Measurements from ENCODE around the gene MSLN.

The MSLN gene

DNA sequence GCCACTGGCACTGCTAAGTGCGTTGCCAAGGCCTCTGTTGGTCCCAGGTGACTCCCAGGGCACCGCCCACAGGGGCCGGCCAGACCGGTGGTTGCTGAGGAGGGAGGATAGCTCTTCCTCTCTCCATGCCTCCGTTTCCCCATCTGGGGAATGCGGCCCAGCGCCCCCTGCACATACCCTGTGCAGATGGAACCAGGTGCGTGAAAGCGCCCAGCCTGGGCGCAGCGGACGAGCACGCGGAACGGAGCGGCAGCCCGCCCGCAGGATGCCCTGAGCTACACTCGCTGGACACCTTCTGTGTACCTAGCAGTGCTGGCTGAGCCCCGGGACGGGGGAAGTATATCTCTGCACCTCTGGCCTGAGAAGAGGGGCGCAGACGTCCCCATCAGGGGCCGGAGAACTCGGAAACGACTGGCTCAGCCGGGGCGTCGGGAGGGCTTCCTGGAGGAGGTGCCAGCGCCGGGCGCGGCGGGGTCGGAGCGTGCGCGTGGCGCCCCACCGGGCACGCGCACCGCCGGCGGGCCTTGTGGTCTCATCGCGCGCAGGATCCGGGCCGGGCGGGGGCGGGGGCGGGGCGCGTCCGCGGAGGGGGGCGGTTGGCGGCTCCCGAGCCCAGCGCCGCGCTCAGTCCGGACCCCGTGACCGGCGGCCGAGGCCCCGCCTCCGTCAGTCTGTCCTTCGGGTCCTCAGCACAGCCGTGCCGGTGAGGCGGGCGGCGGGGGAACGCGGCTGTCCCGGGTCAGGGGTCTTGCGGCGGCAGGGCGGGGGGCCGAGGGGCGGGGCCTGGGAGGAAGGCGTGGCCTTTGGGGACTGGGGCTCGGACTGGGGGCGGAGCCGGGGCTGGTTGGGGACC lies 33.9 kb upstream of the MSLN start, which contains the start of the genes CCDC78 and HAGHL:
Gene CCDC78 (minus strand): TSS at position 6 of the 853 bp plus-strand sequence. CDS start 76 bp downstream, outside the sequence.
Gene HAGHL (plus strand): TSS at position 669 of the 853 bp plus-strand sequence. CDS start 404 bp downstream, outside the sequence.
- H3K4me1 ChIP-seq, result peaks cover 8% of the 10 kb centered on the region
- peak; percentile 49 to 94 for DNase-seq (ENCODE audit: low spot score in 2 of 2)
- in situ Hi-C loops (cut with MboI; ENCODE audit: low sequenced_read_pairs), result no loop called here

DNA sequence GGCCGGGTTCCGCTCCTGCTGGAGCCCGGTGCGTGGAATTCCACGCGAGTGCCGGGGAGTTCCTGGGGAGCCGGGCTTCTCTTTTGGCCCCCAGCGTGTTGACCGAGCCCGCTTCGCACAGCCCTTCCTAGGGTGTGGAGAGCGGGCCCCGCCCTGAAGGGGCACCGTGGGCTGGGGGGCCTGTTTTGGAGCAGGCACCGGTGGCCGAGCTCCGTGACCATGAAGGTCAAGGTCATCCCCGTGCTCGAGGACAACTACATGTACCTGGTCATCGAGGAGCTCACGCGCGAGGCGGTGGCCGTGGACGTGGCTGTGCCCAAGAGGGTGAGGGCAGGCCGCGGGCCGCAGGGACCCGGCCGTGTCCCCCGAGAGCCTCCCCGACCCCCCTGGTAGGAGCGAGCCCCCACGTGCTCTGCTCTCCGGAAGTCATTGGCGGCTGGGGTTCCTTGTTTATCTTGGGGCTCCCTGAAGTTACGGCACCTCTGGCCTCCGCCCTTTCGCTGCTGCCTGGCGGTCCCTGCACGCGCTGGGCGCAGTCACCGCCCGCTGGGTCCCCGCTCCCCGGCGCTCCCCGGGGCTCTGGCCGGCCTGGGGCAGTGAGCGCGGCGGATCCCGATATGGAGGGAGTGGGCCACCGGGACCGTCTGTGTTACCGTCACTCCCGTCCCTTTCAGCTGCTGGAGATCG lies 33.1 kb upstream of the MSLN start:
- peak in 1 of 2 experiments; percentile 39 for DNase-seq (ENCODE audit: low spot score in 2 of 2)
- H3K27me3 ChIP-seq (ENCODE audit: low read depth), result no peaks in the 10 kb centered on the region
- H3K4me1 ChIP-seq, result peaks cover 5% of the 10 kb centered on the region
- no peaks in the 10 kb centered on the region for H3K9me3 ChIP-seq
- peak overlapping the region; percentile 71 for H3K4me3 ChIP-seq
- H3K36me3 ChIP-seq (replicated peaks), result peaks cover 36% of the 10 kb centered on the region
- in situ Hi-C loops (cut with MboI; ENCODE audit: low sequenced_read_pairs), result no loop called here

More for the DNA sequence above, 33.9 kb upstream of the MSLN start, which contains the start of the genes CCDC78 and HAGHL:
- Histone ChIP-seq H3K27me3 (ENCODE audit: low read depth) (no peaks in the 10 kb centered on the region), H3K36me3 (replicated peaks) (peaks cover 37% of the 10 kb centered on the region), H3K9me3 (no peaks in the 10 kb centered on the region), H3K4me3 (peak within 1 kb of the TSS; percentile 71)

GRCh38 chr16:728131-728889 lies 32.2 kb upstream of the MSLN start:
- H3K27me3 ChIP-seq (ENCODE audit: low read depth), result no peaks in the 10 kb centered on the region
- DNase-seq (ENCODE audit: low spot score in 2 of 2), result peak; percentile 82 to 94
- no peaks in the 10 kb centered on the region for H3K9me3 ChIP-seq
- in situ Hi-C loops (cut with MboI; ENCODE audit: low sequenced_read_pairs), result no loop called here
- peaks cover 5% of the 10 kb centered on the region for H3K4me1 ChIP-seq
- peak overlapping the region; percentile 71 for H3K4me3 ChIP-seq
- peaks cover 35% of the 10 kb centered on the region for H3K36me3 ChIP-seq (replicated peaks)

DNA sequence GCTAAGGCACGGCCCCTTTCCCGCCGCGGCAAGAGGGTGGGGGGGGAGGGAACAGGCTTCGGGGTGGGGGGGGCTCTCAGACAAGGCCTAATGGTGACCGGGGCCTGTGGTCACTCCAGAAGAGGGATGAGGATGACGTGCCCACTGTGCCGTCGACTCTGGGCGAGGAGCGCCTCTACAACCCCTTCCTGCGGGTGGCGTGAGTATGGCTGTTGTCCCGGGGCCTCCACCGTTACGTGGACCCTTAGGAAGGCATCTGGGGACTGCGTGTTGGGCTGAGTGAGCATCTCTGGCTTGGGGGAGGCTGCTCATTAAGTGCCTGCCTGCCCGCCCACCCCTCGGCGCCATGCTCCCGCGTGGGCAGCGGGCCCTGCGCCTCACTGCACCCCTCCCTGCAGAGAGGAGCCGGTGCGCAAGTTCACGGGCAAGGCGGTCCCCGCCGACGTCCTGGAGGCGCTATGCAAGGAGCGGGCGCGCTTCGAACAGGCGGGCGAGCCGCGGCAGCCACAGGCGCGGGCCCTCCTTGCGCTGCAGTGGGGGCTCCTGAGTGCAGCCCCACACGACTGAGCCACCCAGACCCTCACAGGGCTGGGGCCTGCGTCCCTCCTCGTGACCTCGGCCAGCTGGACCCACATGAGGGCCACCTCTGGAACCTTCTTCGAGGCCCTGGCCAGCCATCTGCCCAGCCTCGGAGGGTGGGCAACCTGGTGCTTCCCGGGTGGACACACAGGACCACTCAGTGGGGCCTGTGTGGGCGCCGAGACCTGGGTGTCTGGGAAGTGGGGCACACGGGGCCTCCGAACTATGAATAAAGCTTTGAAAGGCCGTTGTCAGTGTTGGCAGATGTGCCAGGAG lies 31.4 kb upstream of the MSLN start:
- Histone ChIP-seq H3K4me1 (peaks cover 5% of the 10 kb centered on the region), H3K4me3 (peak overlapping the region; percentile 71), H3K36me3 (replicated peaks) (peaks cover 41% of the 10 kb centered on the region), H3K27me3 (ENCODE audit: low read depth) (no peaks in the 10 kb centered on the region), H3K9me3 (no peaks in the 10 kb centered on the region)
- peak in 1 of 2 experiments; percentile 47 for DNase-seq (ENCODE audit: low spot score in 2 of 2)
- in situ Hi-C loops (cut with MboI; ENCODE audit: low sequenced_read_pairs), result no loop called here

DNA sequence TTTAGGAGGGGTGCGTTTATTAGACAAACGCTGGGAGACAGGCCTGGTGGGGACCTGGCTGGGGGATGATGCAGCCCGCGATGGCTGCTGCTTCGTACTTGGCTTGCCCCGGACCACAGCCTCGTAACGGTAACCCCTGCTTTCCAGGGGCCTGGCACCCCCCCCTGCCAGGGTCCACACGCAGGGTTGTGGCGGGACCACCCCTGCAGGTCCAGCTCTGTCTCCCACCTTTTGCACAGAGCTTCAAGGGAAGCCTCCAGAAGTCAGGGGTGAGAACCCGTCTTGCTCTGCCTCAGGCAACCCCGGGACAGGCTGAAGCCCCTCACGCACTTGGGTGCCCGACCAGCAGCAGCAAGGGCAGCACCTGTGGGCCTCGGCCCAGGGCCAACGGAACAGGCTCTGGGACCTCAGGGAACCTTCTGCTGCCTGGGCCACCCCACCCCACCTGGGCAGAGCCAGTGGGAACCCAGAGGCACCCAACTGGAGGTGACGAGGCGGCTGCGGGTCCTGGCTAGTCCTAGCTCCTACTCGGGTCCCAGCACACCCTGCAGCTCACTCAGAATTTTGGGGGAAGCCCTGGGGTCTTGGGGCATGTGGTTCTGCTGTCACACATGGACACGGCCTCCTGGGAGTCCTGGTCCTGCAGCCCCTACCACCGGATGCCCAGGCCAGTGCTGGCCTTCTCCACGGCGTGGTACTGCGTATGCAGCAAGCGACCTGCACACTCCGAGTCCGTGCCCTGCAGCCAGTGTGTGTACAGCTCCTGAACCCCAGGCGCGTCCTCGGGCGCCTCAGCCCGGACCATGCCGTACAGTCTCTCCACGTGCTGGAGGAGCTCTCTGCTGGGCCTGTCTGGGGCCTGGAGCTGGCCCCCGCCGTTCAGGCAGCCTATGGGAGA lies 30.5 kb upstream of the MSLN start:
- peaks cover 49% of the 10 kb centered on the region for H3K36me3 ChIP-seq (replicated peaks)
- in situ Hi-C loops (cut with MboI; ENCODE audit: low sequenced_read_pairs), result loop anchor here (5.0 kb wide), 1 partner anchor 57 kb away; the partner anchor contains the start of genes CHTF18 and RPUSD1
- DNase-seq (ENCODE audit: low spot score in 2 of 2), result no peak
- H3K4me3 ChIP-seq, result peak overlapping the region; percentile 71; the same call in 1 of the 2 replicates
- no peaks in the 10 kb centered on the region for H3K27me3 ChIP-seq (ENCODE audit: low read depth)
- H3K4me1 ChIP-seq, result peaks cover 5% of the 10 kb centered on the region
- H3K9me3 ChIP-seq, result no peaks in the 10 kb centered on the region

GRCh38 chr16:730666-731509 lies 29.6 kb upstream of the MSLN start:
- Histone ChIP-seq H3K9me3 (no peaks in the 10 kb centered on the region), H3K27me3 (ENCODE audit: low read depth) (no peaks in the 10 kb centered on the region), H3K4me3 (no peak overlapping the region), H3K4me1 (peaks cover 5% of the 10 kb centered on the region), H3K36me3 (replicated peaks) (peaks cover 57% of the 10 kb centered on the region)
- no peak for DNase-seq (ENCODE audit: low spot score in 2 of 2)
- in situ Hi-C loops (cut with MboI; ENCODE audit: low sequenced_read_pairs), result loop anchor here (5.0 kb wide), 1 partner anchor 56 kb away; the partner anchor contains the start of genes CHTF18 and RPUSD1

- in situ Hi-C loops (cut with MboI; ENCODE audit: low sequenced_read_pairs), result loop anchor here (5.0 kb wide), 1 partner anchor 55 kb away; the partner anchor contains the start of genes CHTF18 and RPUSD1
- Histone ChIP-seq H3K4me1 (peaks cover 5% of the 10 kb centered on the region), H3K27me3 (ENCODE audit: low read depth) (no peaks in the 10 kb centered on the region), H3K4me3 (no peak overlapping the region), H3K36me3 (replicated peaks) (peaks cover 72% of the 10 kb centered on the region), H3K9me3 (no peaks in the 10 kb centered on the region)
- no peak for DNase-seq (ENCODE audit: low spot score in 2 of 2)
Measured at GRCh38 chr16:732332-732731, 28.2 kb upstream of the MSLN start.

GRCh38 chr16:732936-733335 lies 27.6 kb upstream of the MSLN start:
- Histone ChIP-seq H3K4me3 (no peak overlapping the region), H3K9me3 (no peaks in the 10 kb centered on the region), H3K4me1 (peaks cover 5% of the 10 kb centered on the region), H3K27me3 (ENCODE audit: low read depth) (no peaks in the 10 kb centered on the region), H3K36me3 (replicated peaks) (peaks cover 75% of the 10 kb centered on the region)
- no peak for DNase-seq (ENCODE audit: low spot score in 2 of 2)
- in situ Hi-C loops (cut with MboI; ENCODE audit: low sequenced_read_pairs), result loop anchor here (5.0 kb wide), 1 partner anchor 54 kb away; the partner anchor contains the start of genes CHTF18 and RPUSD1

- DNase-seq (ENCODE audit: low spot score in 2 of 2), result peak in 1 of 2 experiments; percentile 78
- H3K4me1 ChIP-seq, result peaks cover 5% of the 10 kb centered on the region
- no peak overlapping the region for H3K4me3 ChIP-seq
- no peaks in the 10 kb centered on the region for H3K27me3 ChIP-seq (ENCODE audit: low read depth)
- peaks cover 77% of the 10 kb centered on the region for H3K36me3 ChIP-seq (replicated peaks)
- no peaks in the 10 kb centered on the region for H3K9me3 ChIP-seq
- in situ Hi-C loops (cut with MboI; ENCODE audit: low sequenced_read_pairs), result loop anchor here (5.0 kb wide), 1 partner anchor 54 kb away; the partner anchor contains the start of genes CHTF18 and RPUSD1
Measured at GRCh38 chr16:733382-734207, 26.9 kb upstream of the MSLN start.

DNA sequence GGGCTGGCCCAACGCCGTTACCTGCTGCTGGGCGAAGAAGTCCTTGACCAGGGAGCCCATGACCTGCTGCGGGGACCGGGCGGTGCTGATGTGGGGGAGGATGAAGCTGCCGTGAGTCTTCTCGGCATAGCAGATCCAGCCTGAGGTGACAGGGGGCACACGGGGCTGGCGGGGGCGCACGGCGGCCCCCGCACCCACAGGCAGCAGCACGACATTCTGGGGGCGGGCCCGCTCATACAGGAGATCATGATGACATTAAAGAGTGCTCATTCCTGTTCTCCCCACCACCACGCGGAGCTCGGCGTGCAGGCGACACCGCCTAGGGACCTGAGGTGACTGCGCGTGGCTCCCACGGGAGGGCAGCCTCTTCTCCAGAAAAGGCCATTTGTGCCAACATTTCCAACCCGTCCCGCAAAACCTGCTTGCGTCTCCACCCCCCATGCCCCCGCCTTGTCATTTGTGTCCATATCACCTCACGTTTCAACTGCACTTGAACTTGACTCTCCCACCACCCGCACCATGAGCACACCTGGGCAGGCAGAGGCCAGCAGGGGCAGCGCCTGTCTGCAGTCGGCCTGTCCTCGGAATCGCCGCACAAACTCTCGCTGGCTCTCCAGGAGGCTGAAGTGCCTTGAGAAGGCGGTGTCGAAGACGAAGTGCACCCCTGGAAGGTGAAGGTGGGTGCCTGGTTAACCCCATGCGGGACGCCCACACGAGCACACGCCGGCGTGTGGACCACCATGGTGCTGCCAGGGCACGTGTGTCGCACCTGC lies 26.1 kb upstream of the MSLN start:
- Histone ChIP-seq H3K4me1 (no peaks in the 10 kb centered on the region), H3K9me3 (no peaks in the 10 kb centered on the region), H3K27me3 (ENCODE audit: low read depth) (no peaks in the 10 kb centered on the region), H3K4me3 (no peak overlapping the region), H3K36me3 (replicated peaks) (peaks cover 74% of the 10 kb centered on the region)
- DNase-seq (ENCODE audit: low spot score in 2 of 2), result no peak
- in situ Hi-C loops (cut with MboI; ENCODE audit: low sequenced_read_pairs), result loop anchor here (5.0 kb wide), 1 partner anchor 53 kb away; the partner anchor contains the start of genes CHTF18 and RPUSD1
